ENCODE results near the gene KRT36.

The KRT36 gene

GRCh38 chr17:41475421-41475820 lies 14.3 kb downstream of the KRT36 start:
- DNase-seq = no peak

- no peak for DNase-seq
Observed at GRCh38 chr17:41474863-41475262, 14.8 kb downstream of the KRT36 start.

GRCh38 chr17:41468346-41468745 lies 21.4 kb downstream of the KRT36 start:
- no peak for DNase-seq

GRCh38 chr17:41467561-41467960 lies 22.1 kb downstream of the KRT36 start:
- no peak for DNase-seq

GRCh38 chr17:41466988-41467387 lies 22.7 kb downstream of the KRT36 start, which contains the start of gene KRT32:
Gene KRT32, minus strand, starts transcription at chr17:41467386. Its CDS starts 61 bp downstream, at chr17:41467325.
- DNase-seq = no peak

GRCh38 chr17:41464682-41465081 lies 25.0 kb downstream of the KRT36 start:
- DNase-seq = peak; percentile 89

- no peak for DNase-seq
Observed at GRCh38 chr17:41464173-41464572, 25.5 kb downstream of the KRT36 start.

- no peak for DNase-seq
Observed at GRCh38 chr17:41463746-41464145, 26.0 kb downstream of the KRT36 start.

GRCh38 chr17:41462705-41463104 lies 27.0 kb downstream of the KRT36 start:
- no peak for DNase-seq

- no peak for DNase-seq
Observed at GRCh38 chr17:41457676-41458075, 32.0 kb downstream of the KRT36 start.

- no peak for DNase-seq
Observed at GRCh38 chr17:41456204-41456603, 33.5 kb downstream of the KRT36 start.

GRCh38 chr17:41455236-41455635 lies 34.5 kb downstream of the KRT36 start:
- no peak for DNase-seq

- DNase-seq = no peak
Observed at GRCh38 chr17:41453066-41453465, 36.6 kb downstream of the KRT36 start.

GRCh38 chr17:41452281-41452680 lies 37.4 kb downstream of the KRT36 start:
- DNase-seq = no peak

- DNase-seq = no peak
Observed at GRCh38 chr17:41451154-41451728, 38.5 kb downstream of the KRT36 start.

- DNase-seq = no peak
Observed at GRCh38 chr17:41449008-41449407, 40.7 kb downstream of the KRT36 start.

- no peak for DNase-seq
Observed at GRCh38 chr17:41448506-41448905, 41.2 kb downstream of the KRT36 start.

GRCh38 chr17:41446806-41447205 lies 42.9 kb downstream of the KRT36 start:
- DNase-seq = no peak

GRCh38 chr17:41444640-41445039 lies 45.1 kb downstream of the KRT36 start:
- no peak for DNase-seq

- DNase-seq = no peak
Observed at GRCh38 chr17:41444186-41444585, 45.5 kb downstream of the KRT36 start.

- no peak for DNase-seq
Observed at GRCh38 chr17:41442739-41443138, 47.0 kb downstream of the KRT36 start.

GRCh38 chr17:41440531-41441033 lies 49.1 kb downstream of the KRT36 start, which contains the start of gene KRT38:
Gene KRT38, minus strand, starts transcription at chr17:41440983. Its CDS starts 62 bp downstream, at chr17:41440921.
- DNase-seq = no peak

GRCh38 chr17:41439375-41439774 lies 50.3 kb downstream of the KRT36 start:
- DNase-seq = no peak

- no peak for DNase-seq
Observed at GRCh38 chr17:41437769-41438168, 51.9 kb downstream of the KRT36 start.

- DNase-seq = no peak
Observed at GRCh38 chr17:41437254-41437653, 52.5 kb downstream of the KRT36 start.
